LNCaP clone FGC (cell line): ENCODE measurements around the gene CCDC85C.
"Not testable (repeated sequence)": the region's sequence is repeated elsewhere in the genome, so short reads cannot be mapped to it uniquely, and the experiment has no call there.

Experiments
- DNase-seq: peaks from one replicate; pipeline ENCODE4 v3.0.0-alpha.2; 2011; ENCODE audit warnings: low read depth
- H3K4me3 ChIP-seq: 2 replicates; pipeline ENCODE4 v1.5.1; 2011; ENCODE audit warnings: mild to moderate bottlenecking, low read depth, low read length, control low read depth
- CTCF ChIP-seq: IDR thresholded peaks from 2 replicates; pipeline ENCODE4 v1.5.1; 2012; ENCODE audit warnings: mild to moderate bottlenecking; ENCODE audit not compliant: control insufficient read depth, insufficient read depth; ENCODE audit errors: extremely low read depth

The CCDC85C gene

GRCh38 chr14:99647411-99647810 lies 43.4 kb upstream of the CCDC85C start:
- no peak for DNase-seq
- TF ChIP-seq CTCF: no peak
- no peak overlapping the region for H3K4me3 ChIP-seq

GRCh38 chr14:99645545-99646505 lies 41.8 kb upstream of the CCDC85C start:
- H3K4me3 ChIP-seq: no peak overlapping the region
- no peak for TF ChIP-seq CTCF
- DNase-seq: no peak

- DNase-seq: no peak
- H3K4me3 ChIP-seq: no peak within 1 kb of the TSS
Observed at GRCh38 chr14:99644723-99645544, 40.9 kb upstream of the CCDC85C start, which contains the start of gene HHIPL1. TSS of gene HHIPL1 (plus strand) at chr14:99645129. CDS start at chr14:99645208, 79 bp downstream.

GRCh38 chr14:99644035-99644587 lies 40.1 kb upstream of the CCDC85C start:
- no peak for DNase-seq
- no peak for TF ChIP-seq CTCF
- no peak overlapping the region for H3K4me3 ChIP-seq

More at GRCh38 chr14:99644723-99645544, 40.9 kb upstream of the CCDC85C start, which contains the start of gene HHIPL1:
- TF ChIP-seq CTCF: no peak

GRCh38 chr14:99643343-99643742 lies 39.3 kb upstream of the CCDC85C start:
- no peak overlapping the region for H3K4me3 ChIP-seq
- DNase-seq: no peak
- no peak for TF ChIP-seq CTCF

GRCh38 chr14:99642771-99643170 lies 38.8 kb upstream of the CCDC85C start:
- not testable (repeated sequence) for DNase-seq, H3K4me3 ChIP-seq

- no peak for TF ChIP-seq CTCF
- DNase-seq: no peak
- no peak overlapping the region for H3K4me3 ChIP-seq
Observed at GRCh38 chr14:99637624-99638023, 33.6 kb upstream of the CCDC85C start.
